Activated CD8-positive, alpha-beta T cell treated with anti-CD3 and anti-CD28 coated beads, Interleukin-2, amount 10 ng/mL, durations not matched to agents 7 days and 5 days (primary cell): ENCODE measurements around the gene LRRC40. TPM values are rescaled to one million over a fixed set of nuclear protein-coding genes. Genes with fewer than 3 reads are reported as not detected.

Experiments used
- ATAC-seq: fragments of 150-1000 bp; cut with Tn5 transposase; one replicate; pipeline ENCODE4 v1.10.0; 2021; ENCODE audit warnings: moderate library complexity
- CTCF ChIA-PET: fragments of 350-600 bp; sonication (Branson Sonifier 250); formaldehyde crosslinking; loops from one replicate; lab custom pipeline; 2021; ENCODE audit warnings: antibody characterized with exemption; lab: Charles Lee
- POLR2A ChIA-PET: fragments of 350-600 bp; sonication (Branson Sonifier 250); formaldehyde crosslinking; loops from one replicate; lab custom pipeline; 2021; ENCODE audit warnings: antibody characterized with exemption; lab: Charles Lee
- DNase-seq: peaks from one replicate; pipeline ENCODE4 v3.0.0-alpha.2; 2020
- H3K27ac Mint-ChIP-seq: one replicate; pipeline ENCODE4 v1.8.0; 2021; ENCODE audit warnings: mild to moderate bottlenecking, mixed read lengths
- H3K27me3 Mint-ChIP-seq: one replicate; pipeline ENCODE4 v1.8.0; 2021; ENCODE audit warnings: low read depth, mixed read lengths
- H3K36me3 Mint-ChIP-seq: one replicate; pipeline ENCODE4 v1.8.0; 2021; ENCODE audit warnings: low read depth, mixed read lengths
- H3K4me1 Mint-ChIP-seq: one replicate; pipeline ENCODE4 v1.8.0; 2021; ENCODE audit warnings: low read depth, mixed read lengths
- H3K4me3 Mint-ChIP-seq: one replicate; pipeline ENCODE4 v1.8.0; 2021; ENCODE audit warnings: mild to moderate bottlenecking, mixed read lengths
- H3K9me3 Mint-ChIP-seq: one replicate; pipeline ENCODE4 v1.8.0; 2022; ENCODE audit warnings: mixed read lengths; ENCODE audit not compliant: insufficient read depth
- total RNA-seq, 2 experiments: library from RNA; stranded (reverse); gene quantifications; one replicate each; pipeline ENCODE4 v1.2.3, GENCODE V29; 2021

Gene LRRC40
- total RNA-seq, result 10 to 100 TPM; 22.5 to 22.7 TPM

- DNase-seq (peak; percentile 97), ATAC-seq (peak; percentile 96)
- Mint-ChIP-seq H3K4me3 (peak within 1 kb of the TSS; percentile 99), H3K36me3 (peaks cover 23% of the 10 kb centered on the region), H3K9me3 (no peaks in the 10 kb centered on the region), H3K4me1 (peaks cover 60% of the 10 kb centered on the region), H3K27me3 (no peaks in the 10 kb centered on the region), H3K27ac (peak within 1 kb of the TSS; percentile 100)
- ChIA-PET CTCF (interaction anchor here (0.8 to 2.1 kb wide), 4 partner anchors 10 to 876 kb away, joined by 3 to 5 read pairs (median 5); partner anchors contain the start of gene SRSF11), POLR2A (interaction anchor here (0.6 to 10.3 kb wide), 8 partner anchors 11 to 876 kb away, joined by 3 to 92 read pairs (median 7); partner anchors contain the start of genes ANKRD13C, CTH, SRSF11 and ZRANB2)
These were observed at the start of gene LRRC40 for GRCh38 chr1:70205434-70206118. TSS of gene LRRC40 (minus strand) at chr1:70205579. CDS start at chr1:70205540, 39 bp downstream.

- DNase-seq (no peak), ATAC-seq (no peak)
- H3K4me1 Mint-ChIP-seq, result peaks cover 26% of the 10 kb centered on the region
- H3K27me3 Mint-ChIP-seq, result no peaks in the 10 kb centered on the region
- ChIA-PET CTCF (no interaction called here), POLR2A (no interaction called here)
- peaks cover 75% of the 10 kb centered on the region for H3K36me3 Mint-ChIP-seq
- no peak overlapping the region for H3K4me3 Mint-ChIP-seq
- no peaks in the 10 kb centered on the region for H3K9me3 Mint-ChIP-seq
- no peak overlapping the region for H3K27ac Mint-ChIP-seq
These were observed 43.4 kb upstream of the LRRC40 start for GRCh38 chr1:70248729-70249128.

GRCh38 chr1:70247768-70248167 is 42.4 kb upstream of the LRRC40 start:
- POLR2A ChIA-PET, result interaction anchor here (0.6 to 1.0 kb wide), 2 partner anchors 9 to 15 kb away, joined by 4 to 5 read pairs; no protein-coding TSS in a partner anchor
- Mint-ChIP-seq H3K27me3 (no peaks in the 10 kb centered on the region), H3K4me3 (no peak overlapping the region), H3K27ac (no peak overlapping the region), H3K36me3 (peaks cover 76% of the 10 kb centered on the region), H3K4me1 (peaks cover 28% of the 10 kb centered on the region), H3K9me3 (no peaks in the 10 kb centered on the region)
- ATAC-seq (no peak), DNase-seq (no peak)
- CTCF ChIA-PET, result interaction anchor here (0.8 kb wide), 1 partner anchor 833 kb away, joined by 3 read pairs; the partner anchor contains the start of gene ZRANB2

GRCh38 chr1:70247122-70247521 is 41.7 kb upstream of the LRRC40 start:
- H3K27ac Mint-ChIP-seq, result no peak overlapping the region
- ChIA-PET CTCF (interaction anchor here (0.8 kb wide), 1 partner anchor 833 kb away, joined by 3 read pairs; the partner anchor contains the start of gene ZRANB2), POLR2A (interaction anchor here (0.6 to 1.5 kb wide), 3 partner anchors 10 to 26 kb away, joined by 4 to 5 read pairs (median 4); partner anchors contain the start of gene SRSF11)
- no peak for ATAC-seq
- H3K4me3 Mint-ChIP-seq, result no peak overlapping the region
- H3K4me1 Mint-ChIP-seq, result peaks cover 31% of the 10 kb centered on the region
- peaks cover 82% of the 10 kb centered on the region for H3K36me3 Mint-ChIP-seq
- no peaks in the 10 kb centered on the region for H3K9me3 Mint-ChIP-seq
- H3K27me3 Mint-ChIP-seq, result no peaks in the 10 kb centered on the region
- no peak for DNase-seq

GRCh38 chr1:70239940-70240339 is 34.6 kb upstream of the LRRC40 start:
- ChIA-PET CTCF (no interaction called here), POLR2A (no interaction called here)
- DNase-seq, result no peak
- Mint-ChIP-seq H3K27me3 (no peaks in the 10 kb centered on the region), H3K36me3 (peaks cover 75% of the 10 kb centered on the region), H3K4me1 (peaks cover 13% of the 10 kb centered on the region), H3K27ac (no peak overlapping the region), H3K9me3 (no peaks in the 10 kb centered on the region), H3K4me3 (no peak overlapping the region)
- ATAC-seq, result no peak

GRCh38 chr1:70234733-70235132 is 29.4 kb upstream of the LRRC40 start:
- Mint-ChIP-seq H3K27me3 (no peaks in the 10 kb centered on the region), H3K36me3 (peaks cover 71% of the 10 kb centered on the region), H3K4me1 (peaks cover 8% of the 10 kb centered on the region), H3K4me3 (no peak overlapping the region), H3K27ac (no peak overlapping the region), H3K9me3 (no peaks in the 10 kb centered on the region)
- CTCF ChIA-PET, result no interaction called here
- POLR2A ChIA-PET, result interaction anchor here (1.1 kb wide), 1 partner anchor 37 kb away, joined by 3 read pairs; no protein-coding TSS in a partner anchor
- no peak for ATAC-seq
- DNase-seq, result no peak

GRCh38 chr1:70231475-70231874 is 26.1 kb upstream of the LRRC40 start:
- ATAC-seq (no peak), DNase-seq (no peak)
- CTCF ChIA-PET, result no interaction called here
- H3K27me3 Mint-ChIP-seq, result no peaks in the 10 kb centered on the region
- POLR2A ChIA-PET, result no interaction called here
- H3K4me1 Mint-ChIP-seq, result peaks cover 25% of the 10 kb centered on the region
- H3K4me3 Mint-ChIP-seq, result no peak overlapping the region
- H3K27ac Mint-ChIP-seq, result no peak overlapping the region
- no peaks in the 10 kb centered on the region for H3K9me3 Mint-ChIP-seq
- H3K36me3 Mint-ChIP-seq, result peaks cover 72% of the 10 kb centered on the region

GRCh38 chr1:70228670-70229069 is 23.3 kb upstream of the LRRC40 start:
- H3K9me3 Mint-ChIP-seq, result no peaks in the 10 kb centered on the region
- ChIA-PET POLR2A (interaction anchor here (0.5 to 3.0 kb wide), 3 partner anchors 23 to 839 kb away, joined by 3 to 9 read pairs (median 4); partner anchors contain the start of genes CTH and LRRC40), CTCF (interaction anchor here (0.7 to 1.5 kb wide), 3 partner anchors 35 to 280 kb away, joined by 3 to 4 read pairs (median 3); no protein-coding TSS in a partner anchor)
- no peak for DNase-seq
- H3K4me3 Mint-ChIP-seq, result no peak overlapping the region
- H3K36me3 Mint-ChIP-seq, result peaks cover 61% of the 10 kb centered on the region
- peaks cover 44% of the 10 kb centered on the region for H3K4me1 Mint-ChIP-seq
- no peaks in the 10 kb centered on the region for H3K27me3 Mint-ChIP-seq
- H3K27ac Mint-ChIP-seq, result peak overlapping the region; percentile 76
- no peak for ATAC-seq

- Mint-ChIP-seq H3K27ac (peak overlapping the region; percentile 76), H3K4me3 (peak overlapping the region; percentile 15), H3K9me3 (no peaks in the 10 kb centered on the region), H3K4me1 (peaks cover 54% of the 10 kb centered on the region), H3K27me3 (no peaks in the 10 kb centered on the region), H3K36me3 (peaks cover 61% of the 10 kb centered on the region)
- POLR2A ChIA-PET, result interaction anchor here (0.6 to 3.0 kb wide), 3 partner anchors 11 to 26 kb away, joined by 3 to 9 read pairs (median 3); partner anchors contain the start of gene LRRC40
- DNase-seq (no peak), ATAC-seq (peak; percentile 72)
- CTCF ChIA-PET, result interaction anchor here (0.9 to 1.0 kb wide), 2 partner anchors 9 to 38 kb away, joined by 3 read pairs; no protein-coding TSS in a partner anchor
These were observed 22.1 kb upstream of the LRRC40 start for GRCh38 chr1:70227439-70227838.

- Mint-ChIP-seq H3K9me3 (no peaks in the 10 kb centered on the region), H3K4me3 (no peak overlapping the region), H3K36me3 (peaks cover 51% of the 10 kb centered on the region), H3K4me1 (peaks cover 56% of the 10 kb centered on the region), H3K27ac (no peak overlapping the region), H3K27me3 (no peaks in the 10 kb centered on the region)
- ChIA-PET POLR2A (no interaction called here), CTCF (no interaction called here)
- no peak for ATAC-seq
- DNase-seq, result no peak
These were observed 19.6 kb upstream of the LRRC40 start for GRCh38 chr1:70224954-70225353.

GRCh38 chr1:70222716-70223235 is 17.4 kb upstream of the LRRC40 start:
- POLR2A ChIA-PET, result interaction anchor here (0.5 to 1.2 kb wide), 2 partner anchors 75 to 131 kb away, joined by 3 to 6 read pairs; partner anchors contain the start of gene ANKRD13C
- DNase-seq, result no peak
- peak overlapping the region; percentile 97 for H3K27ac Mint-ChIP-seq
- no peaks in the 10 kb centered on the region for H3K9me3 Mint-ChIP-seq
- H3K36me3 Mint-ChIP-seq, result peaks cover 42% of the 10 kb centered on the region
- no peaks in the 10 kb centered on the region for H3K27me3 Mint-ChIP-seq
- peaks cover 57% of the 10 kb centered on the region for H3K4me1 Mint-ChIP-seq
- H3K4me3 Mint-ChIP-seq, result peak overlapping the region; percentile 93
- CTCF ChIA-PET, result interaction anchor here (1.4 kb wide), 1 partner anchor 13 kb away, joined by 4 read pairs; no protein-coding TSS in a partner anchor
- ATAC-seq, result no peak
